GM21381 (cell line): ENCODE results near the gene CISD1.
"Not testable (repeated sequence)": the region's sequence is repeated elsewhere in the genome, so short reads cannot be mapped to it uniquely, and the experiment has no call there.

ENCODE experiments used
- ATAC-seq: cut with Tn5 transposase; IDR thresholded peaks from one replicate; pipeline ENCODE4 v1.9.1; 2021; ENCODE audit warnings: mild to moderate bottlenecking, moderate library complexity; ENCODE audit not compliant: unreplicated experiment

Gene CISD1

GRCh38 chr10:58268946-58269781 is at the start of gene CISD1:
TSS of gene CISD1 (plus strand) at chr10:58269162. CDS start at chr10:58269274, 112 bp downstream.
- ATAC-seq: peak; percentile 58

DNA sequence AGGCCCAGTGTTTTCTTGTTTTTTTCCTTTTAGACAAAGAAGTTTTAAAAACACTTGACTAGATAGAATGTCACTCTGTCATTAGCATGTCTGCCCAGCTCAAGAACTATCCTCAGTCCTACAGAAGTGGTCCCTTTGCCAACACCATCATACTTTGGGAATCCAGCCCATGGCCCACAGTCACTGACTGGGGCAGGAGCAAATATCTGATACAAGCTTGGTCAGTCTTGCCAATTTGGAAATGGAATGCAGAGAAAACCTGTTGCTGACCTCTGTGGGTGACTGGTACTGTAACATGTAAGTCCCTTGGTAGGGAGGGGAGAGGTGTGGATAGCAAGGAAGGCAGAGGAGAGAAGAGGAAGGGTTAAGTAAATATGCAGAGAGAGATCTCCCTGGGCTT is 49.1 kb upstream of the CISD1 start:
- no peak for ATAC-seq

DNA sequence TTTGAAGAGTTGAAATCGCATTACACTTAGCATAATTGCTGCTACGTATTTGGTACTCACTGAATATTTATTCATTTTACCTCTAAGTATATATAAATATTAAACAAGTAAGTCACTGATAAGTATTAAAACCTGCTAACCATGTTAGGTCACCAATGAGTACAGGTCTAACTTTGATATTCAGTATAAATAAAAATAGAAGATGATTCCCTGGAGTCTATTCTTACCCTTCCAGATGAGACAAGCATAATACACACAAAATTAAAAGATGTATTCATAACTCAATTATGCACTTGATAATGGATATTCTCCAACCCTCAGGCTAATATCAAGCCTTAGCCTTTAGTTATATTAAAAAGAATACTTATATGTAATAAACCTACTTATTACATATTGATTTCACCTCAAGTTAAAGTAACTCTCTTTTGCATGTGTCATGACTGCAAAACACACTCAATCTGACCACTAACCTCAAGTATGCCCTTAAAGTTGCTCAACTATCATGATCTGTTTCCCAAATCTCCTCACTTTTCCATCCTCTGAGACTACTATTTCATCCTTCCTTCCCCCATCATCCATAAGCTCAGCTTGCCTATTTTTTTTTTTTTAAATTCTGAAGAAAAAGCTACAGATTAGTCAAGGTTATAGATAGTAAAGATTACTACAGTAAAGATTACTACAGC is 48.1 kb upstream of the CISD1 start:
- no peak for ATAC-seq

DNA sequence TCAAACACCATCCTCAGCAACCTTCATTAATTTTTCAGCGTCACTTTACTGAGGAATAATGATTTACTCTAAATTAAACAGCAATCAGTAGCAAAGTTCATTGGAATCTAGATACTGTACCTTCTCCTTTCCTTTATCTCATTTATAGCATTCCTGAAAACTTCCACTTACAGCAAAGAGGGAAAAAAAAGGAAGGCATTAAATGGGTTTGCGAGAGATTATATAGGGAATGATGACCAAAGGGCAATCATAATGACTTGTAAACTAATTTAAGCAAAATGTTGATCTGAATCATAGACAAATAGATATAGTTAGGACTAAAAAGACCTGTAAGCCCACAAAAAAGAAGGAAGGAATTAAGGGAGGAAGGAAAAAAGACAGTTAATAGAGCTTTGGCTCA is 43.3 kb upstream of the CISD1 start:
- ATAC-seq: no peak

GRCh38 chr10:58229856-58230255 is 39.1 kb upstream of the CISD1 start:
- ATAC-seq: not testable (repeated sequence)

- ATAC-seq: no peak
Measured at GRCh38 chr10:58237014-58237834, 31.7 kb upstream of the CISD1 start.

DNA sequence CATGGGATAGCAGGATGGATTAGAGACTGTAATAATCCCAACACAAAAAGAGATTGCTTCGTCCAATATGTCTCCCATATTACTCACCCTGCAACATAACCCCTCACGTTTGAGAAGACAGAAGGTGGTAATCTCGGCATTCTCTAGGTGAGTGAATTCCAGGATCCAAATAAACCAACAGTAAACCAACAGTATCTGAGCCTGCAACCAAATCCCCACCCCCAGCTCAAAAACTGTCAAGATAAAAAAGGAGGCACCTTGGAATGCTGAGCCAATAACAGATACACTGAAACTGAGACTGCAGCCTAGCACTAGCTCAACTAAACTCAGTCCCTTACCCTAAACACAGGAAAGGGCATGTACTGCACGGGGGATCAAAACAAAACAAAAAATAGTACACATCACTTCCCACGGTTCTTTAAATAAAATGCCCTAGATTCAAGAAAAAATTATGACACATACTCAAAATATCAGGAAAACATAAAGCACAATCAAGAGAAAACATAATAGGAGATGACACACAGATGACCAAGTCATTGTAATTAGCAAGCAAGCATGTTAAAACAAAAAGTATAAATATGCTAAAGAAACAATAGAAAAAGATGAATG is 29.3 kb upstream of the CISD1 start:
- no peak for ATAC-seq

- ATAC-seq: no peak
Measured at GRCh38 chr10:58240531-58240930, 28.4 kb upstream of the CISD1 start.

DNA sequence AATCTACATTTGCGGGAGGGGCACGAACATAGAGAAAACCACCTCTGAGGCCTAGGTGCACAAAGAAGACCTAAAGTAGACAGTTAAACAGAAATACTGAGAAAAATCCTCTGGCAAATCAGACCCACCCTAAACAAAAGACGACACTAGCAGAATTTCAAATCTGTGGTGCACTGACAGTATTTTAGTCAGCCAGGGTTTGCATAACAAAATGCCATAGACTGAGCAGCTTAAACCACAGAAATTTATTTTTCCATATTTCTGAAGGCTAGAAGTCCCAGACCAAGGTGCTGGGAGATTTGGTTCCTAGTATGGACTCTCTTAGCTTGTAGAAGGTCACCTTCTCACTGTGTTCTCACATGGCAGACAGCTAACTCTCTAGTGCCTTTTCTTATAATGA is 27.6 kb upstream of the CISD1 start:
- no peak for ATAC-seq

DNA sequence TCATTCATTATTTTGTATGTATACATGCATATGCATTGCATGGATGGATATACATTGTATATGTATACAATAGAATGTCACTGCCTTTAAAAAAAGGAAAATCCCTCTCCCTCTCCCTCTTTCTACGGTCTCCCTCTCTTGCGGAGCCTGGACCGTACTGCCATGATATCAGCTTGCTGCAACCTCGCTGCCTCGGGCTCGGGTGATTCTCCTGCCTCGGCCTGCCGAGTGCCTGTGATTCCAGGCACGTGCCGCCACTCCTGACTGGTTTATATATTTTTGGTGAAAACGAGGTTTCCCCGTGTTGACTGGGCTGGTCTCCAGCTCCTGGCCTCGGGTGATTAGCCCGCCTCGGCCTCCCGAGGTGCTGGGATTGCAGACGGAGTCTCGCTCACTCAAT is 25.7 kb upstream of the CISD1 start:
- no peak for ATAC-seq

DNA sequence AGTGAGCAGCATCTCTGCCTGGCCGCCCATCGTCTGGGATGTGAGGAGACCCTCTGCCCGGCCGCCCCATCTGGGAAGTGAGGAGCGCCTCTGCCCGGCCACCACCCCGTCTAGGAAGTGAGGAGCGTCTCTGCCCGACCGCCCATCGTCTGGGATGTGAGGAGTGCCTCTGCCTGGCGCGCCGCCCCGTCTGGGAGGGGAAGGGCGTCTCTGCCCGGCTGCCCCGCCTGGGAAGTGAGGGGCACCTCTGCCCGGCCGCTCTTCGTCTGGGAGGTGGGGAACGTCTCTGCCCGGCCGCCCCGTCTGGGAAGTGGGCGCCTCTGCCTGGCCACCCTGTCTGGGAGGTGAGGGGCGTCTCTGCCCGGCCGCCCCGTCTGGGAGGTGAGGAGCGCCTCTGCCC is 25.2 kb upstream of the CISD1 start:
- not testable (repeated sequence) for ATAC-seq

DNA sequence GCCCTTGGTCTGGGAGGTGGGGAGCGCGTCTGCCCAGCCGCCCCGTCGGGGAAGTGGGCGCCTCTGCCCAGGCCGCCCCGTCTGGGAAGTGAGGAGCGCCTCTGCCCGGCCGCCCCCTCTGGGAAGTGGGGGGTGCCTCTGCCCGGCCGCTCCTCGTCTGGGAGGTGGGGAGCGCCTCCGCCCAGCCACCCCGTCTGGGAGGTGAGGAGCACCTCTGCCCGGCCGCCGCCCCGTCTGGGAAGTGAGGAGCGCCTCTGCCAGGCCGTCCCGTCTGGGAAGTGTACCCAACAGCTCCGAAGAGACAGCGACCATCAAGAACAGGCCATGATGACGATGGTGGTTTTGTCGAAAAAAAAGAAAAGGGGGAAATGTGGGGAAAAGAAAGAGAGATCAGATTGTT is 24.7 kb upstream of the CISD1 start:
- not testable (repeated sequence) for ATAC-seq

- not testable (repeated sequence) for ATAC-seq
Measured at GRCh38 chr10:58244666-58245065, 24.3 kb upstream of the CISD1 start.

GRCh38 chr10:58253184-58253583 is 15.8 kb upstream of the CISD1 start:
- no peak for ATAC-seq

- no peak for ATAC-seq
Measured at GRCh38 chr10:58254644-58255043, 14.3 kb upstream of the CISD1 start.

- ATAC-seq: not testable (repeated sequence)
Measured at GRCh38 chr10:58256013-58256780, 12.8 kb upstream of the CISD1 start.

- no peak for ATAC-seq
Measured at GRCh38 chr10:58258977-58259692, 9.8 kb upstream of the CISD1 start.

DNA sequence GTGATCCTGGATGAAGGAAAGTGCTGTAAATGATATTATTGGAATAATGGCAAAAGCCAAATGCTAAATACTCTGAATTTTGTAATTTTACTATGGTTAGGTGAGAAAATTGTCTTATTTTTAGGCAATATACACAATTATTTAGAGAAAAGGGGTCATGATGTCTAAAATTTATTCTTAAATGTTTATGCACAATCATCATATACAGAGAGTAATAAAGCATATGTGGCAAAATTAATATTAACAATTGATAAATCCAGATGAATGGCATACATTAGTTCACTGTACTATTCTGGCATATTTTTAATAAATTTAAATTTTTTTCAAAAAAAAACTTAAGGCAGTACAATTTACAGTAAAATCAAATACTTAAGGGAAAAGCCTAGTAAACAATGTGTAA is 8.6 kb upstream of the CISD1 start:
- no peak for ATAC-seq

DNA sequence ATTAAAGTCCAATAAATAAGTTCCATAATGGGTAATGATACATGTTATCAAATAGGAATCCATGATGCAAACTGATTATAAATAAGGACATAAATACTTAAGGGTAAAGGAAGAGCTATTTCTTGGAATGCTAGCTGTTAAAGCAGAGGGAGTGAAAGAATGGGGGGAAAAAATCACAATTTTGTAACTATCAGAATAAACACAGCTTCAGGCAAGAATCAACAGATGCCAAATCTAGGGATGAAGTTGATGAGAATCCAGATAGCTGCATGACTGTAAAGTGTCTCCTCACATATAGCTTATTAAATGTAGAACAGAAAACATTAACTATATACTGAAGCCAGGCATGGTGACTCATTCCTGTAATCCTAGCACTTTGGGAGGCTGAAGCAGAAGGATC is 6.2 kb upstream of the CISD1 start:
- ATAC-seq: no peak

GRCh38 chr10:58264780-58265179 is 4.2 kb upstream of the CISD1 start:
- no peak for ATAC-seq
